ENCODE data around the gene UBXN7. TPM values are rescaled to one million over a fixed set of nuclear protein-coding genes. Genes with fewer than 3 reads are reported as not detected.

UBXN7 gene
- total RNA-seq, 1 experiment from 2014 or later, result 125 TPM

- Histone ChIP-seq H3F3A (ENCODE audit: insufficient read depth, low read depth) (peaks cover 62% of the 10 kb centered on the region), H3K36me3 (ENCODE audit: low read depth) (peaks cover 19% of the 10 kb centered on the region), H3K79me2 (ENCODE audit: low read depth) (peaks cover 84% of the 10 kb centered on the region), H2AFZ (no peak overlapping the region), H3K4me3 (peak overlapping the region; percentile 68), H3K4me2 (peak overlapping the region; percentile 93), H3K9me2 (ENCODE audit: insufficient read depth) (no peaks in the 10 kb centered on the region), H3K27me3 (ENCODE audit: insufficient read depth, low read depth) (no peaks in the 10 kb centered on the region), H3K27ac (peak overlapping the region; percentile 95), H4K20me1 (ENCODE audit: insufficient read depth) (peaks cover 26% of the 10 kb centered on the region), H3K4me1 (replicated peaks; ENCODE audit: insufficient read depth) (peaks cover 43% of the 10 kb centered on the region), H3K9me3 (ENCODE audit: insufficient read depth, low read depth) (no peaks in the 10 kb centered on the region)
- no TSS peak for BruUV-seq (replicated peaks)
- TF ChIP-seq EZH2 (IDR thresholded peaks at IDR 0.05; ENCODE audit: low read depth) (no peak), CTCF (conservative IDR thresholded peaks at IDR 0.05) (no peak)
- CTCF ChIA-PET, result no interaction called here
- DNase-seq, result no peak
- POLR2A ChIA-PET (ENCODE audit: unreplicated experiment), result no interaction called here
- intact Hi-C loops (cut with micrococcal nuclease; ENCODE audit: unreplicated experiment), result loop anchor here (5.0 kb wide), 3 partner anchors 83 to 198 kb away; partner anchors contain the start of gene SLC51A
These were observed 96.7 kb downstream of the UBXN7 start for GRCh38 chr3:196335503-196335948.

GRCh38 chr3:196334982-196335381, 97.2 kb downstream of the UBXN7 start:
- H3K27me3 ChIP-seq (ENCODE audit: insufficient read depth, low read depth), result no peaks in the 10 kb centered on the region
- no peak overlapping the region for H3K4me3 ChIP-seq
- TF ChIP-seq CTCF (conservative IDR thresholded peaks at IDR 0.05) (no peak), EZH2 (IDR thresholded peaks at IDR 0.05; ENCODE audit: low read depth) (no peak)
- H3K27ac ChIP-seq, result no peak overlapping the region
- ChIA-PET POLR2A (ENCODE audit: unreplicated experiment) (no interaction called here), CTCF (no interaction called here)
- peaks cover 31% of the 10 kb centered on the region for H4K20me1 ChIP-seq (ENCODE audit: insufficient read depth)
- no peak overlapping the region for H3K4me2 ChIP-seq
- BruUV-seq (replicated peaks), result no TSS peak
- no peaks in the 10 kb centered on the region for H3K9me3 ChIP-seq (ENCODE audit: insufficient read depth, low read depth)
- H3K79me2 ChIP-seq (ENCODE audit: low read depth), result peaks cover 84% of the 10 kb centered on the region
- H3K9me2 ChIP-seq (ENCODE audit: insufficient read depth), result no peaks in the 10 kb centered on the region
- intact Hi-C loops (cut with micrococcal nuclease; ENCODE audit: unreplicated experiment), result loop anchor here (5.0 kb wide), 3 partner anchors 83 to 198 kb away; partner anchors contain the start of gene SLC51A
- peaks cover 58% of the 10 kb centered on the region for H3F3A ChIP-seq (ENCODE audit: insufficient read depth, low read depth)
- peaks cover 25% of the 10 kb centered on the region for H3K36me3 ChIP-seq (ENCODE audit: low read depth)
- H3K4me1 ChIP-seq (replicated peaks; ENCODE audit: insufficient read depth), result peaks cover 37% of the 10 kb centered on the region
- DNase-seq, result no peak
- no peak overlapping the region for H2AFZ ChIP-seq

GRCh38 chr3:196332168-196332567, 100.1 kb downstream of the UBXN7 start:
- intact Hi-C loops (cut with micrococcal nuclease; ENCODE audit: unreplicated experiment), result no loop called here
- no peak overlapping the region for H3K27ac ChIP-seq
- H3K4me3 ChIP-seq, result no peak overlapping the region
- H3K4me2 ChIP-seq, result no peak overlapping the region
- peaks cover 45% of the 10 kb centered on the region for H3F3A ChIP-seq (ENCODE audit: insufficient read depth, low read depth)
- peaks cover 45% of the 10 kb centered on the region for H4K20me1 ChIP-seq (ENCODE audit: insufficient read depth)
- CTCF ChIA-PET, result no interaction called here
- BruUV-seq (replicated peaks), result no TSS peak
- H3K27me3 ChIP-seq (ENCODE audit: insufficient read depth, low read depth), result no peaks in the 10 kb centered on the region
- H2AFZ ChIP-seq, result no peak overlapping the region
- peaks cover 22% of the 10 kb centered on the region for H3K4me1 ChIP-seq (replicated peaks; ENCODE audit: insufficient read depth)
- peaks cover 40% of the 10 kb centered on the region for H3K36me3 ChIP-seq (ENCODE audit: low read depth)
- TF ChIP-seq CTCF (conservative IDR thresholded peaks at IDR 0.05), result no peak
- TF ChIP-seq EZH2 (IDR thresholded peaks at IDR 0.05; ENCODE audit: low read depth), result no peak
- H3K9me2 ChIP-seq (ENCODE audit: insufficient read depth), result no peaks in the 10 kb centered on the region
- H3K9me3 ChIP-seq (ENCODE audit: insufficient read depth, low read depth), result no peaks in the 10 kb centered on the region
- H3K79me2 ChIP-seq (ENCODE audit: low read depth), result peaks cover 81% of the 10 kb centered on the region
- no peak for DNase-seq
- POLR2A ChIA-PET (ENCODE audit: unreplicated experiment), result no interaction called here
